IPS-15b (cell line): ENCODE data around the gene NAT8L.

Source experiments
- H3K27me3 ChIP-seq: one replicate; pipeline ENCODE4 v1.6.1; 2013; ENCODE audit warnings: low read length; ENCODE audit not compliant: control insufficient read depth, insufficient read depth
- H3K36me3 ChIP-seq: one replicate; pipeline ENCODE4 v1.6.1; 2013; ENCODE audit warnings: low read length; ENCODE audit not compliant: control insufficient read depth, insufficient read depth
- H3K4me1 ChIP-seq: one replicate; pipeline ENCODE4 v1.6.1; 2013; ENCODE audit warnings: mild to moderate bottlenecking, low read length; ENCODE audit not compliant: control insufficient read depth, insufficient read depth
- H3K4me3 ChIP-seq: one replicate; pipeline ENCODE4 v1.5.1; 2013; ENCODE audit warnings: low read depth, low read length
- H3K9ac ChIP-seq: one replicate; pipeline ENCODE4 v1.6.1; 2013; ENCODE audit warnings: low read depth, mild to moderate bottlenecking, low read length
- H3K9me3 ChIP-seq: one replicate; pipeline ENCODE4 v1.6.1; 2013; ENCODE audit warnings: mild to moderate bottlenecking, low read length; ENCODE audit not compliant: control insufficient read depth, insufficient read depth

The NAT8L gene

DNA sequence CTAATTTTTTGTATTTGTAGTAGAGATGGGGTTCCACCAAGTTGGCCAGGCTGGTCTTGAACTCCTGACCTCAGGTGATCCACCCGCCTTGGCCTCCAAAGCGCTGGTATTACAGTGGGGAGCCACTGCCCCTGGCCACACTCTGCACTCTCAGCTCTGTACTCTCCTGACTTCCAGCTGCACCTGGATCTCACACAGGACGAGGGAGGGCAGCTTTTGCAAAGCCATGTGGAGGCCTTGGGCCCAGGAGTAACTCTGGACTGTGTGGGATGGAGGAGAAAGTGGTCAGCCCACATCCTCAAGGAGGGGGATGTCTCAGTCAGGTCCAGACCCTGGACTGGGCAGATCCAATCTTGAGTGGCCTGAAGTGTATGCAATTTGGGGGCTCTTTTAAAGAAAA lies 23.0 kb downstream of the NAT8L start:
- no peak overlapping the region for H3K9ac ChIP-seq
- no peaks in the 10 kb centered on the region for H3K9me3 ChIP-seq
- H3K27me3 ChIP-seq: no peaks in the 10 kb centered on the region
- no peaks in the 10 kb centered on the region for H3K36me3 ChIP-seq
- no peak overlapping the region for H3K4me3 ChIP-seq
- H3K4me1 ChIP-seq: no peaks in the 10 kb centered on the region

DNA sequence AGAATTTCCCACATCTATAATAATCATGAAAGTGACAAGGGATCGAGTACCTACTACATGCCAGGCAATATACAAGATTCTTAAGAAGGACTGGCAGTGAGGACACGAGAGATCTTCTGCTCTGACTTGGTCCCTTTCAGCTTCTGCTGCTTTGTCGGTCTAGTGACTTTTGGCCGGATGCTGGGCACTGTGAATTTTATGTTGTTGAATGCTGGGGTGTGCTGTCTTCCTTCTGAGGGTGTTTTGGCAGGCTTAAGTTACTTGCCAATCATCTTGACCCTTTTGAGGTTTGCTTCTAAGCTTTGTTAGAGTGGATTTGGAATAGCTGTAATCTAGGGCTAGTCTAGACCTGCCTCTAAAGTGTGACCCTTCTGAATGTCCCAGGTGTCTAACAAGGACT lies 23.5 kb downstream of the NAT8L start:
- H3K27me3 ChIP-seq: no peaks in the 10 kb centered on the region
- no peaks in the 10 kb centered on the region for H3K4me1 ChIP-seq
- no peak overlapping the region for H3K9ac ChIP-seq
- H3K4me3 ChIP-seq: no peak overlapping the region
- no peaks in the 10 kb centered on the region for H3K9me3 ChIP-seq
- no peaks in the 10 kb centered on the region for H3K36me3 ChIP-seq

DNA sequence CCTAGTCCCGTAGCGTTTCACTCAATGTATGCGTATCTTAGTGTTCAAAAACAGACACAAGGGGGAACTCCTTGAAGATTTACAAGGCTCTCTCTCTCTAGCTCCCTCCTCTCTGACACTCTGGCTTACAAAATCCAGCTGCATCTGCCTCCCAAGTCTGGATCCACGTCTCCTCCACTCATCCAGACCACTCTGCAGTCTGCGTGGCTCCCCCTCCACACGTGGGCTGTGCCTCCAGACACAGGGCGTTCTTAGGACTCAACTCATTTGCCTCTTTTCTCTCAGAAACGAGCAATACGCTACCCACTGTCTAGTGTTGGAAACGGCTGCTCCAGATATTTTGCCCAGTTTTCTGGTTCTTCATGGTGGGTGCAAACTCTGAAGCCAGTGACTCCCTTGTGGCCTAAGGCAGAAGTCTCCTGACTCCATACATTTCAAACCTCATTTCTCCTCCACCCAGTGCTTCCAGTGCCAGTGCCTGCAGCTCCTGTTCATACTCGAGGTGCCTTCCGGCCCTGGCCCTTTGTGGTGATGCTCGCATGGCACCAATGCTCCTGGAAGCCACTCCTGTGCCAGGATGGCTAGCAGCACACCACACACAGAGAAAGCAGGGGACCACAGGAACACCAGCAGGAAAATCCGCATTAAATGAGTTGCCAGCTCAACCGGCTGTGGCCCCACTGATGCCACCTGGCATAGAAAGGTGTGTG lies 24.1 kb downstream of the NAT8L start:
- Histone ChIP-seq H3K36me3 (no peaks in the 10 kb centered on the region), H3K9ac (no peak overlapping the region), H3K4me1 (no peaks in the 10 kb centered on the region)

DNA sequence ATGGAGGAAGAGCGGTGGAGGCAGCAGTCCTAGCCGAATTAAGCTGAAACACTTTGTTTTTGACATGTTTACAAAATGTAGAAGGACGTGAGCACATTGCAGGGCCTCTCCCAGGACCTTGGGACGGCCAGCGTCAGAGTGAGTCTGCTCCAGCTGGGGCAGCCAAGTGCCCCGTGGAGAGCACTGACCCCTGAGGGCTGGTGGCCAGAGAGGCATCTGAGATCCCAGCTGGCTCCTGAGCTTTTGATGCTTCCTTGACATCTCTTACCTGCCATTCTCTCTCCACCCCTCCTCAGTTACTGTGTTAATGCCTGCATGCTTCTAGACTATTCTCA lies 24.7 kb downstream of the NAT8L start:
- no peak overlapping the region for H3K4me3 ChIP-seq
- H3K9me3 ChIP-seq: no peaks in the 10 kb centered on the region
- no peaks in the 10 kb centered on the region for H3K27me3 ChIP-seq
- no peak overlapping the region for H3K9ac ChIP-seq
- H3K4me1 ChIP-seq: no peaks in the 10 kb centered on the region
- H3K36me3 ChIP-seq: no peaks in the 10 kb centered on the region

More for the DNA sequence above, 24.1 kb downstream of the NAT8L start:
- H3K27me3 ChIP-seq: no peaks in the 10 kb centered on the region
- H3K9me3 ChIP-seq: no peaks in the 10 kb centered on the region
- H3K4me3 ChIP-seq: no peak overlapping the region

DNA sequence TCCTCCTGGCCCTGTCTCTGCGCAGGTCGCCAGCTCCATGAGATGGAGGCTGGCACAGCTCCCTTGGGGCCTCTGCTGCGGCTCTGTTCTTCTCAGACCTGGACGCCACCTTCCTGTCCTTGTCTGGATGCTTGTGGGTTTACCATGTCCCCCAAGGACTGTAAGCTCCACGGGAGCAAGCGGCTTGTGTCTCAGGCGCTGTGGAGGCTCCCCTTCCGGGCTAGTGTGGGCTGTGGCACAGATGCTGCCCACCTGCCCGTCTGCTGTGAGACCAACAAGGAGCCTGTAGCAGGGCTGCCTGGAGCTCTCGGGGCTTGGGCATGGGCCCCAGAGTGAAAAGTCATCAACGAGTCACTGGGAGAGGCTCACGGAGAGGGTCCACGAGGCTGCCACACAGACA lies 25.2 kb downstream of the NAT8L start:
- Histone ChIP-seq H3K4me3 (no peak overlapping the region), H3K36me3 (no peaks in the 10 kb centered on the region), H3K27me3 (no peaks in the 10 kb centered on the region), H3K4me1 (no peaks in the 10 kb centered on the region), H3K9ac (no peak overlapping the region), H3K9me3 (no peaks in the 10 kb centered on the region)

DNA sequence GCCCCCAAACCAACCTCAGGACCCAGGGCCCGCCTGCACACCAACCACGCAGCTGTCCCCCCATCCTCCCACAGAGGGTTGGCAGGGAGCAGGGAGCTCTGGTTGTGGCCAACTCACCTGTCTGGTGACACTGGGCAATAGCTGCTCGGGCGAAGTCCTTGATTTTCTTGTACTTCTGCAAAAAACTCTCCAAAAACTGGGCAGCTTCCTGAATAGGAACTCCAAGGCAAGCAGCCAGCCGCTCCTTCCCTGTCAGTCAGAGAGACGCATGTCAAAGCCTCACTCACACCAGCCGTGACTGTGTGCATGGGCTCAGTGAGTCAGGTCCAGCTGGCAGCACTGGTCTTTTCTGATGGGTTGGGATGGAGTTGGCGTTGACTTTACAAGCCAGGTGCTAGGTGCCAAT lies 26.4 kb downstream of the NAT8L start:
- H3K9me3 ChIP-seq: no peaks in the 10 kb centered on the region
- no peaks in the 10 kb centered on the region for H3K36me3 ChIP-seq
- no peak overlapping the region for H3K9ac ChIP-seq
- no peaks in the 10 kb centered on the region for H3K27me3 ChIP-seq
- no peaks in the 10 kb centered on the region for H3K4me1 ChIP-seq
- no peak overlapping the region for H3K4me3 ChIP-seq

DNA sequence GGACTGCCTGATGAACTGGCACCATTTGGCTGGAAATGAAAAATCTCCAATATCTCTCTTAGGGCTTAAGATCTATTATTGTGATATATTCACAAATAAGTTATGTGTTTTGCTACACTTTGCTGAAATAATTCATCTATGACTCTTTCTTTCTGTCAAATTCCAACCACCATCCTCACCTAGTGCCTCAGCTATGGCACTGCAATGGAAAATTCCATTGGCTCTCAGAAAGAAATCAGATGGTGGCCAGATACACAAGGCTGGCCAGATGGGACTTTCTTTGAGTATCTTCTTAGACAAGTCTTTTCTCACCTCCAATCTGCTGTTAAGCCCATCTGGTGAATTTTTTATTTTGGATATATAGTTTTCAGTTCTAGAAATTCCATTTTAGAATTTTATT lies 28.0 kb downstream of the NAT8L start:
- Histone ChIP-seq H3K4me1 (no peaks in the 10 kb centered on the region), H3K4me3 (no peak overlapping the region), H3K9me3 (no peaks in the 10 kb centered on the region), H3K36me3 (no peaks in the 10 kb centered on the region), H3K9ac (no peak overlapping the region), H3K27me3 (no peaks in the 10 kb centered on the region)

DNA sequence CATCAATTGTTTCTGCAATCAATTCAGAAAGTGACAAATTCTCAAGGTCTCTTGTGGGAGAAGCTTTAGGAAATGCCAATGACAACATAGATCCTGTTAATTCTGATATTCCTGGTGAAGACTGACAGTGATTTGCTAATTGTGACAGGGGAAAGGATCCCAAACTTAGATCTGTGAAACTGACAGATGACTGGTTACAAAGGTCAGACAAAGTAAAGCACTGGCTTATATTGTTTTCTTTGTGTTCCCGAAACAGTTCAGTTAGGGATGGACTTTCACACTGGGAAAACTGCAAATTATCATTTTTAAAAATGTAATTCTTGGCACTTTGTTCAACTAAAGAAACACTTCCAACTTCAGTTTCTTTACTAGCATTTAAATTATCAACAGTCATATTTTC lies 30.1 kb downstream of the NAT8L start:
- Histone ChIP-seq H3K9ac (no peak overlapping the region), H3K36me3 (no peaks in the 10 kb centered on the region), H3K27me3 (no peaks in the 10 kb centered on the region), H3K4me1 (no peaks in the 10 kb centered on the region), H3K4me3 (no peak overlapping the region), H3K9me3 (no peaks in the 10 kb centered on the region)

DNA sequence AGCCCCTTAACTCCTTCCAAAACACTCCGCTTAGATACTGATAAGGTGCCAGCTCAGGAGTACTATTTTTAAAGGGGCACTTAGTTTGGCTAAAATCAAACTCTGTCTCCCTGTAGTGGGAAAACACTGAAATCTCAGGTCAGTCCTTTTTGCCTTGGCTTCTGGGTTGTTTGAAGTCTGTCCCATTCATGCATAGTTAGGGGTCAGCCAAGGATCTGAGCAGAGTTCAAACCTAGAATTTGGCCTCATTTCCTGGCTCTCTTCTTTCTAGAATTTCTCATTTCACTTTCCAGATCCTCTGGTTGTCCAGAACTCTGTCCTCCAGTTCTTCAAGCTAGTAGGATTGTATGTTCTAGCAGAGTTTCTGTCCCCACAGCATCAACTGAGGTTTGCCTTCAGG lies 31.5 kb downstream of the NAT8L start:
- Histone ChIP-seq H3K27me3 (no peaks in the 10 kb centered on the region), H3K9me3 (no peaks in the 10 kb centered on the region), H3K4me1 (no peaks in the 10 kb centered on the region), H3K36me3 (no peaks in the 10 kb centered on the region), H3K9ac (no peak overlapping the region), H3K4me3 (no peak overlapping the region)

DNA sequence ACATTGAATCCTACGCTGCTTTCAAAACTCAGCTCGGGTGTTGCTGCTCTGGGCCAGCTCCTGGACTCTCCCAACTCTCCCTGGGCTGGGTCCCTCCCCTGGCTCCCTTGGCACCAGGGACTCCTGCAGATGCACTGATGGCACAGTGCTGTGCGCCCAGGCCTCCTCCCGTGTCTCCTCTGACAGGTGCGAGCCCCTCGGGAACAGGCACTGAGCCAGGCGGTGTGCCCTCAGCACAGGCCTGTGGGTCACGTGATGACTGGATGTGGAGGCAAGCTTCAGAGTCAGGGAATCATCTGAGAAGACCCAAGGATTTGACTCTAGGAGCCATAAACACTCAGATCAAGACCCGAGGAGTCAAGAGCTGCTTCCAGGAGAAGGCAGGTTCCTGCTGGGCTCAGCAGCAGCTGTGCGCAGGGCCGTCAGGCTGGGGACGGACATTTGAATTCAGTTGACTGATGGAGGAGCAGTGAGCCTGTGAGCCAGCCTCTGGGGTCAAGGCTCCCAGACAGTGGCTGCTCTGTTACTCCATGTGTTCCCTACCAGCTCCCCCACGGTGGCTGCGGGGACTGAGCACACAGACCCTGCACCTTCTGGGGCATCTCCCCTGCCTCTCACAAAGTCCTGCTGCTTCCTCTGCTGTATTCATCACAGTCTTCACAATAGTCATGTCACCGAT lies 33.0 kb downstream of the NAT8L start:
- no peaks in the 10 kb centered on the region for H3K9me3 ChIP-seq
- H3K9ac ChIP-seq: no peak overlapping the region
- H3K4me1 ChIP-seq: no peaks in the 10 kb centered on the region
- no peaks in the 10 kb centered on the region for H3K27me3 ChIP-seq
- no peaks in the 10 kb centered on the region for H3K36me3 ChIP-seq
- no peak overlapping the region for H3K4me3 ChIP-seq

DNA sequence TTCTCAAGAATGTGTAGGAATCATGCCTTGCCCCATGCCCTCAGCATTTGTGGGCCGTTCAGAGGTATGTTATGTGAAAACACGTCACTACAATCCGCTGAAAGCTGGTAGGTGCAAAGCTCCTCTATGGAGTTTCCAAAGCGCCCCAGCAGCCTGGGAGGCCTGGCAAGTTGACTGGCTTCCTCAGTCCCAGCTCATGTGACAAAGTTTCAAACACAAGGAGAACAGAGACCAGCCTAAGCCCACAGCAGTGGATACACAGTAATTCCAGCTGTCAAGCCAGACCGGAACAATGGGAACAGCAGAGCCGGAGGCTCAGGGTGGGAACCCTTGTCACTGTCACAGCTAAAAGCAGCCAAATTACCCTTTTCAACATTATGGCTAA lies 33.5 kb downstream of the NAT8L start:
- no peaks in the 10 kb centered on the region for H3K27me3 ChIP-seq
- no peak overlapping the region for H3K9ac ChIP-seq
- no peak overlapping the region for H3K4me3 ChIP-seq
- H3K4me1 ChIP-seq: no peaks in the 10 kb centered on the region
- no peaks in the 10 kb centered on the region for H3K36me3 ChIP-seq
- H3K9me3 ChIP-seq: no peaks in the 10 kb centered on the region

DNA sequence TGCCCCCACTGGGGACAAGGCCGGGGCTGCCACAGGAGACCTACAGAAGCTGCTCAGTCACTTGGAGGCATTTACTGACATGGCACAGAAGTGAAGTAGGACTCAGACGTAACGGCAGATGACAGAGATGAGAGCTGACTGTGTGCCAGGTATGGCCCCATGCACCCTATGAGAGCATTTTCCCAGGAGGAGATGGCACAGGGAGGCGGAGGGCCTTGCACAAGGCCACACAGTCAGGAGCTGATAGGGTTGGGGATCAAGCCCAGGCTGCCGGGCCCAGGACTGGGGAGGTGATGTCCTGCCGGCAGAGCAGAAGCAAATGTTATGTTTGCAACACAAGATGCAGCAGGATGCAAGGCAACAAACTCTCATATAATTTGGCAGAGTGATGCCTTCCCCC lies 34.1 kb downstream of the NAT8L start:
- Histone ChIP-seq H3K9me3 (no peaks in the 10 kb centered on the region), H3K36me3 (no peaks in the 10 kb centered on the region), H3K27me3 (no peaks in the 10 kb centered on the region), H3K4me3 (no peak overlapping the region), H3K9ac (no peak overlapping the region), H3K4me1 (no peaks in the 10 kb centered on the region)
